Upper lobe of right lung (tissue), 1 donor: ENCODE measurements around the gene ATP5F1A. TPM values are rescaled to one million over a fixed set of nuclear protein-coding genes. Genes with fewer than 3 reads are reported as not detected.
"Not testable (repeated sequence)": the region's sequence is repeated elsewhere in the genome, so short reads cannot be mapped to it uniquely, and the experiment has no call there.

Experiments used
- ATAC-seq: fragments of 200-7000 bp; cut with Tn5 transposase; one replicate; pipeline ENCODE4 v1.9.1; 2020; ENCODE audit warnings: mild to moderate bottlenecking, moderate library complexity
- DNase-seq: peaks from one replicate; pipeline ENCODE4 v3.0.0-alpha.2; 2020
- H3K27ac ChIP-seq: fragments of 200-600 bp; one replicate; pipeline ENCODE4 v1.8.0; 2022
- H3K27me3 ChIP-seq: fragments of 200-600 bp; one replicate; pipeline ENCODE4 v1.8.0; 2022; ENCODE audit warnings: mild to moderate bottlenecking
- H3K36me3 ChIP-seq: fragments of 200-600 bp; one replicate; pipeline ENCODE4 v1.8.0; 2022
- H3K4me1 ChIP-seq: fragments of 200-600 bp; one replicate; pipeline ENCODE4 v1.8.0; 2022
- H3K4me3 ChIP-seq: fragments of 200-600 bp; one replicate; pipeline ENCODE4 v1.8.0; 2022; ENCODE audit warnings: mild to moderate bottlenecking
- H3K9me3 ChIP-seq: fragments of 200-600 bp; one replicate; pipeline ENCODE4 v1.8.0; 2022
- CTCF ChIP-seq: fragments of 200-600 bp; IDR thresholded peaks from one replicate; pipeline ENCODE4 v1.8.0; 2022; ENCODE audit warnings: antibody characterized with exemption
- intact Hi-C: fragments of 100-400 bp; cut with DNase I; formaldehyde crosslinking; loops from one replicate; pipeline ENCODE4 v1.11.0; 2022
- total RNA-seq: library from RNA; stranded (reverse); fragmentation: NEBNext Ultra II Directional; extraction: Animal tissue kit (Norgen Biotek cat#: 25700); gene quantifications from one replicate; pipeline ENCODE4 v1.2.1, GENCODE V29; 2021
- donor health status: DM: no; HTN: yes; CAD: no; lungs with severe emphysema.

ATP5F1A gene
- total RNA-seq, 1 donor from 2014 or later: 254 TPM

- DNase-seq (no peak), ATAC-seq (no peak)
- TF ChIP-seq CTCF: no peak
- H3K27ac ChIP-seq: no peak overlapping the region
- H3K9me3 ChIP-seq: no peaks in the 10 kb centered on the region
- H3K4me3 ChIP-seq: no peak overlapping the region
- H3K36me3 ChIP-seq: peaks cover 47% of the 10 kb centered on the region
- no peaks in the 10 kb centered on the region for H3K4me1 ChIP-seq
- no peaks in the 10 kb centered on the region for H3K27me3 ChIP-seq
- intact Hi-C loops: no loop called here
Observed at GRCh38 chr18:46130061-46130460, 32.0 kb upstream of the ATP5F1A start.

GRCh38 chr18:46126625-46127024 is 28.5 kb upstream of the ATP5F1A start:
- H3K9me3 ChIP-seq, DNase-seq, intact Hi-C loops, H3K4me1 ChIP-seq, H3K27me3 ChIP-seq, H3K27ac ChIP-seq, ATAC-seq, H3K4me3 ChIP-seq: not testable (repeated sequence)
- peaks cover 73% of the 10 kb centered on the region for H3K36me3 ChIP-seq

GRCh38 chr18:46113751-46114150 is 15.7 kb upstream of the ATP5F1A start:
- Histone ChIP-seq H3K9me3 (no peaks in the 10 kb centered on the region), H3K4me3 (no peak overlapping the region), H3K36me3 (peaks cover 21% of the 10 kb centered on the region), H3K27ac (no peak overlapping the region), H3K4me1 (no peaks in the 10 kb centered on the region), H3K27me3 (no peaks in the 10 kb centered on the region)
- DNase-seq: no peak
- ATAC-seq: no peak
- no peak for TF ChIP-seq CTCF
- intact Hi-C loops: no loop called here

GRCh38 chr18:46110406-46110805 is 12.3 kb upstream of the ATP5F1A start:
- no peak overlapping the region for H3K27ac ChIP-seq
- intact Hi-C loops: no loop called here
- peaks cover 21% of the 10 kb centered on the region for H3K36me3 ChIP-seq
- no peaks in the 10 kb centered on the region for H3K9me3 ChIP-seq
- no peak for ATAC-seq
- H3K27me3 ChIP-seq: no peaks in the 10 kb centered on the region
- DNase-seq: no peak
- no peak overlapping the region for H3K4me3 ChIP-seq
- H3K4me1 ChIP-seq: no peaks in the 10 kb centered on the region
- TF ChIP-seq CTCF: no peak

GRCh38 chr18:46109386-46109785 is 11.3 kb upstream of the ATP5F1A start:
- peaks cover 15% of the 10 kb centered on the region for H3K36me3 ChIP-seq
- ATAC-seq (no peak), DNase-seq (no peak)
- H3K9me3 ChIP-seq: no peaks in the 10 kb centered on the region
- no peak overlapping the region for H3K4me3 ChIP-seq
- no peak overlapping the region for H3K27ac ChIP-seq
- TF ChIP-seq CTCF: no peak
- intact Hi-C loops: no loop called here
- no peaks in the 10 kb centered on the region for H3K27me3 ChIP-seq
- H3K4me1 ChIP-seq: peaks cover 4% of the 10 kb centered on the region

GRCh38 chr18:46104128-46104911 is 6.2 kb upstream of the ATP5F1A start, which contains the start of gene HAUS1:
HAUS1 (plus strand) TSS chr18:46104385; CDS start chr18:46104412, 27 bp downstream.
- no peak for TF ChIP-seq CTCF
- Histone ChIP-seq H3K27ac (peak within 1 kb of the TSS; percentile 83), H3K27me3 (no peaks in the 10 kb centered on the region), H3K9me3 (no peaks in the 10 kb centered on the region), H3K4me3 (peak within 1 kb of the TSS; percentile 95), H3K4me1 (peaks cover 9% of the 10 kb centered on the region), H3K36me3 (peaks cover 3% of the 10 kb centered on the region)
- intact Hi-C loops: no loop called here
- ATAC-seq (peak; percentile 99), DNase-seq (peak; percentile 96)
